ENCODE measurements around the gene RPS3. TPM values are rescaled to one million over a fixed set of nuclear protein-coding genes. Genes with fewer than 3 reads are reported as not detected.
A peak's percentile ranks its signal among the peaks of the same experiment; 100 is the strongest.

The RPS3 gene
- total and polyA plus RNA-seq, 2 experiments from 2014 or later: 1,094 to 1,201 TPM

GRCh38 chr11:75394085-75394840, 5.1 kb upstream of the RPS3 start:
- DNase-seq (ENCODE audit: low spot score): no peak
- H3K79me2 ChIP-seq: no peaks in the 10 kb centered on the region
- no peak overlapping the region for H2AFZ ChIP-seq
- no peak overlapping the region for H3K4me2 ChIP-seq
- no peaks in the 10 kb centered on the region for H3K9me2 ChIP-seq (replicated peaks; ENCODE audit: insufficient read depth)
- H3K36me3 ChIP-seq (replicated peaks; ENCODE audit: insufficient read depth, low read depth): no peaks in the 10 kb centered on the region
- no peaks in the 10 kb centered on the region for H3K27me3 ChIP-seq
- H4K20me1 ChIP-seq (ENCODE audit: insufficient read depth, poor library complexity, severe bottlenecking): no peaks in the 10 kb centered on the region
- H3K4me3 ChIP-seq: no peak overlapping the region
- no peaks in the 10 kb centered on the region for H3K4me1 ChIP-seq (ENCODE audit: insufficient read depth)
- no peaks in the 10 kb centered on the region for H3K9me3 ChIP-seq (ENCODE audit: low read depth)
- 54% methylated on average over 8 of the region's 8 CpGs for WGBS (ENCODE audit: low lambda C conversion rate, missing lambda C conversion rate)
- TF ChIP-seq EZH2phosphoT487 (IDR thresholded peaks at IDR 0.05; ENCODE audit: low read depth, severe bottlenecking, unreplicated experiment): no peak
- TF ChIP-seq, protein P1, sequence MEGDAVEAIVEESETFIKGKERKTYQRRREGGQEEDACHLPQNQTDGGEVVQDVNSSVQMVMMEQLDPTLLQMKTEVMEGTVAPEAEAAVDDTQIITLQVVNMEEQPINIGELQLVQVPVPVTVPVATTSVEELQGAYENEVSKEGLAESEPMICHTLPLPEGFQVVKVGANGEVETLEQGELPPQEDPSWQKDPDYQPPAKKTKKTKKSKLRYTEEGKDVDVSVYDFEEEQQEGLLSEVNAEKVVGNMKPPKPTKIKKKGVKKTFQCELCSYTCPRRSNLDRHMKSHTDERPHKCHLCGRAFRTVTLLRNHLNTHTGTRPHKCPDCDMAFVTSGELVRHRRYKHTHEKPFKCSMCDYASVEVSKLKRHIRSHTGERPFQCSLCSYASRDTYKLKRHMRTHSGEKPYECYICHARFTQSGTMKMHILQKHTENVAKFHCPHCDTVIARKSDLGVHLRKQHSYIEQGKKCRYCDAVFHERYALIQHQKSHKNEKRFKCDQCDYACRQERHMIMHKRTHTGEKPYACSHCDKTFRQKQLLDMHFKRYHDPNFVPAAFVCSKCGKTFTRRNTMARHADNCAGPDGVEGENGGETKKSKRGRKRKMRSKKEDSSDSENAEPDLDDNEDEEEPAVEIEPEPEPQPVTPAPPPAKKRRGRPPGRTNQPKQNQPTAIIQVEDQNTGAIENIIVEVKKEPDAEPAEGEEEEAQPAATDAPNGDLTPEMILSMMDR (IDR thresholded peaks at IDR 0.05; ENCODE audit: poor library complexity): no peak
- no peak for TF ChIP-seq EZH2 (IDR thresholded peaks at IDR 0.05; ENCODE audit: borderline replicate concordance)
- no peak overlapping the region for H3K27ac ChIP-seq

GRCh38 chr11:75398906-75399305, 412 bp upstream of the RPS3 start:
- H3K36me3 ChIP-seq (replicated peaks; ENCODE audit: insufficient read depth, low read depth): no peaks in the 10 kb centered on the region
- no peak overlapping the region for H3K4me3 ChIP-seq
- H3K27ac ChIP-seq: no peak overlapping the region
- H3K4me2 ChIP-seq: no peak overlapping the region
- H4K20me1 ChIP-seq (ENCODE audit: insufficient read depth, poor library complexity, severe bottlenecking): peaks cover 41% of the 10 kb centered on the region
- H3K9me3 ChIP-seq (ENCODE audit: low read depth): no peaks in the 10 kb centered on the region
- DNase-seq (ENCODE audit: low spot score): no peak
- peaks cover 19% of the 10 kb centered on the region for H3K4me1 ChIP-seq (ENCODE audit: insufficient read depth)
- H2AFZ ChIP-seq: peak overlapping the region; percentile 33
- peaks cover 45% of the 10 kb centered on the region for H3K79me2 ChIP-seq
- TF ChIP-seq, protein P1 (IDR thresholded peaks at IDR 0.05; ENCODE audit: poor library complexity): no peak
- TF ChIP-seq EZH2 (IDR thresholded peaks at IDR 0.05; ENCODE audit: borderline replicate concordance) (no peak), EZH2phosphoT487 (IDR thresholded peaks at IDR 0.05; ENCODE audit: low read depth, severe bottlenecking, unreplicated experiment) (no peak)
- H3K27me3 ChIP-seq: no peaks in the 10 kb centered on the region
- H3K9me2 ChIP-seq (replicated peaks; ENCODE audit: insufficient read depth): no peaks in the 10 kb centered on the region
- WGBS (ENCODE audit: low lambda C conversion rate, missing lambda C conversion rate): 80% methylated on average over 8 of the region's 8 CpGs

DNA sequence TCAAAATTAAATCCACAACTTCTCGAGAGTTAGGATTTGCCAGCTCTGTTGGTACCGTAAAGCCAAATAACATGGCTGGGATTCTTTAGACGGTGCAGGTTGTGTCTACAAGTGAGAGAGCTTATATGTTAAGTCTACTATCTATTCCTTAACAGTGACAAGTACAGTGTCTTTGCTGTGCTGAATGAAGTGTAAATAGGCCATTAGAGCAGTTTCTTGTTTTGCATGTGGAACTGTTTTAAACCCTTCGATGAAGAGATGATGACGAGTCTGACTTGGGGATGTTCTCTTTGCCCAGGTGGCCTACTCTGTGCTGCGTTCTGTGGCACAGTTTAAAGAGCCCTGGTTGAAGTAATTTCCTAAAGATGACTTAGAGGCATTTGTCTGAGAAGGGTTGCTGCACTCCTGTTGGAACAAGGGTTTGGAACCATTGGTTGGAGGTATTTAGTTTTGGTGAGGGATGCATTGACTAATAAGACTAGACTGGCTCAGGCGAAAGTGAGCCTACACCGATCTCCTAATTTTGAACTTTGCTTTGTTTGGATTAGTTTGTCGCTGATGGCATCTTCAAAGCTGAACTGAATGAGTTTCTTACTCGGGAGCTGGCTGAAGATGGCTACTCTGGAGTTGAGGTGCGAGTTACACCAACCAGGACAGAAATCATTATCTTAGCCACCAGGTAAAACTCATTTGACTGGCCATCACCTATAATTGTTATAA, 988 bp downstream of the RPS3 start:
- H3K4me1 ChIP-seq (ENCODE audit: insufficient read depth): peaks cover 19% of the 10 kb centered on the region
- H4K20me1 ChIP-seq (ENCODE audit: insufficient read depth, poor library complexity, severe bottlenecking): peaks cover 54% of the 10 kb centered on the region
- 2% methylated on average over 11 of the region's 11 CpGs for WGBS (ENCODE audit: low lambda C conversion rate, missing lambda C conversion rate)
- H3K36me3 ChIP-seq (replicated peaks; ENCODE audit: insufficient read depth, low read depth): peaks cover under 1% of the 10 kb centered on the region
- H3K9me3 ChIP-seq (ENCODE audit: low read depth): no peaks in the 10 kb centered on the region
- peak overlapping the region; percentile 87 for H3K4me2 ChIP-seq
- H3K27me3 ChIP-seq: no peaks in the 10 kb centered on the region
- no peak overlapping the region for H2AFZ ChIP-seq
- no peaks in the 10 kb centered on the region for H3K9me2 ChIP-seq (replicated peaks; ENCODE audit: insufficient read depth)
- DNase-seq (ENCODE audit: low spot score): no peak
- H3K4me3 ChIP-seq: peak overlapping the region; percentile 78
- H3K27ac ChIP-seq: peak overlapping the region; percentile 98
- TF ChIP-seq, protein P1 (IDR thresholded peaks at IDR 0.05; ENCODE audit: poor library complexity): no peak
- TF ChIP-seq EZH2 (IDR thresholded peaks at IDR 0.05; ENCODE audit: borderline replicate concordance) (no peak), EZH2phosphoT487 (IDR thresholded peaks at IDR 0.05; ENCODE audit: low read depth, severe bottlenecking, unreplicated experiment) (no peak)
- peaks cover 57% of the 10 kb centered on the region for H3K79me2 ChIP-seq

All from hepatocyte (in vitro differentiated cells).